Activated CD8-positive, alpha-beta T cell treated with anti-CD3 and anti-CD28 coated beads, Interleukin-2, amount 10 ng/mL, durations not matched to agents 7 days and 5 days (primary cell): Measurements from ENCODE around the gene CNN3. TPM values are rescaled to one million over a fixed set of nuclear protein-coding genes. Genes with fewer than 3 reads are reported as not detected.

Experiments
- ATAC-seq: fragments of 150-1000 bp; cut with Tn5 transposase; one replicate; pipeline ENCODE4 v1.10.0; 2021; ENCODE audit warnings: moderate library complexity
- CTCF ChIA-PET: fragments of 350-600 bp; sonication (Branson Sonifier 250); formaldehyde crosslinking; loops from one replicate; lab custom pipeline; 2021; ENCODE audit warnings: antibody characterized with exemption; lab: Charles Lee
- POLR2A ChIA-PET: fragments of 350-600 bp; sonication (Branson Sonifier 250); formaldehyde crosslinking; loops from one replicate; lab custom pipeline; 2021; ENCODE audit warnings: antibody characterized with exemption; lab: Charles Lee
- DNase-seq: peaks from one replicate; pipeline ENCODE4 v3.0.0-alpha.2; 2020
- H3K27ac Mint-ChIP-seq: one replicate; pipeline ENCODE4 v1.8.0; 2021; ENCODE audit warnings: mild to moderate bottlenecking, mixed read lengths
- H3K27me3 Mint-ChIP-seq: one replicate; pipeline ENCODE4 v1.8.0; 2021; ENCODE audit warnings: low read depth, mixed read lengths
- H3K36me3 Mint-ChIP-seq: one replicate; pipeline ENCODE4 v1.8.0; 2021; ENCODE audit warnings: low read depth, mixed read lengths
- H3K4me1 Mint-ChIP-seq: one replicate; pipeline ENCODE4 v1.8.0; 2021; ENCODE audit warnings: low read depth, mixed read lengths
- H3K4me3 Mint-ChIP-seq: one replicate; pipeline ENCODE4 v1.8.0; 2021; ENCODE audit warnings: mild to moderate bottlenecking, mixed read lengths
- H3K9me3 Mint-ChIP-seq: one replicate; pipeline ENCODE4 v1.8.0; 2022; ENCODE audit warnings: mixed read lengths; ENCODE audit not compliant: insufficient read depth
- total RNA-seq, 2 experiments: library from RNA; stranded (reverse); gene quantifications; one replicate each; pipeline ENCODE4 v1.2.3, GENCODE V29; 2021

Gene CNN3
- total RNA-seq, 2 experiments from 2014 or later: 6.1 to 7.2 TPM

DNA sequence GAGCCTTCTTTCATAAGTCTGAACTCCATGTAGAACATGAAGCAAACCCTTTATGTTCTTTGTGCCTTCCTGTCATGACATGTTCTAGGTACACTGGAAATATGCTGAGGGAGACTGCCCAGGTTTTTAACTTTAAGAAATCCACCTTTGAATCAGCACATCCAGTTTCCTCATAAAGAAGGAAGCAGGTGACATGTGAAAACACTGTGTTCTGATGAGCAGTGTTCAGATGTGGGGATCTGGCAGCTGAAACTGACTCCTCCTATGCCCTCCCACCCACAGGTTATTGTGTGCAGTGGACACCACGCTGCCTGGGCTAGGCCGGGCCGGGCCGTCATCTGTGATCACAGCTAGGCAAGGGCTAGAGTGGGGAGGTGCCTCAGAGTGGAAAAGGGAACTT lies 51.1 kb downstream of the CNN3 start:
- no peaks in the 10 kb centered on the region for H3K36me3 Mint-ChIP-seq
- H3K27me3 Mint-ChIP-seq: no peaks in the 10 kb centered on the region
- ChIA-PET CTCF (interaction anchor here (1.7 to 2.6 kb wide), 2 partner anchors 21 to 22 kb away, joined by 4 to 18 read pairs; no protein-coding TSS in a partner anchor), POLR2A (no interaction called here)
- H3K4me3 Mint-ChIP-seq: no peak overlapping the region
- ATAC-seq (no peak), DNase-seq (no peak)
- H3K4me1 Mint-ChIP-seq: peaks cover 11% of the 10 kb centered on the region
- H3K27ac Mint-ChIP-seq: no peak overlapping the region
- H3K9me3 Mint-ChIP-seq: no peaks in the 10 kb centered on the region

DNA sequence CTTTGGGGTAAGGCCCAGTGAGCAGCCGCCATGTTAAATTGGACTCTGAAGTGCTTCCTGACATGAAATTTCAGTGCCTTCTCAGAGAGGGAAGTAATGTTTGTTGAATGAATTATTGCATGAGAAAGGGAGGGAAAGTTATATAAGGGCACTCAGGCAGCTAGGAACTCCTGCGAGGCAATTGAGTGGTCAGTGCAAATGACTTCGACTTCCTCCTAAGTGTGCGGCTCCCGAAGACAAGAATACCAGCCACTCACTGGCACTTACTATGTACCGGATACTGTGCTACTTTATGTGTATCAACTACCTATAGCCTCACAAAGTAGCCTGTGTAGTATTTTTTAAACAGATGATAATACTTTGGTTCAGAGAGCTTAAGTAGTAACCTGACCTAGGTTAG lies 52.5 kb downstream of the CNN3 start:
- ChIA-PET POLR2A (no interaction called here), CTCF (interaction anchor here (2.5 to 2.6 kb wide), 2 partner anchors 20 to 169 kb away, joined by 8 to 18 read pairs; no protein-coding TSS in a partner anchor)

DNA sequence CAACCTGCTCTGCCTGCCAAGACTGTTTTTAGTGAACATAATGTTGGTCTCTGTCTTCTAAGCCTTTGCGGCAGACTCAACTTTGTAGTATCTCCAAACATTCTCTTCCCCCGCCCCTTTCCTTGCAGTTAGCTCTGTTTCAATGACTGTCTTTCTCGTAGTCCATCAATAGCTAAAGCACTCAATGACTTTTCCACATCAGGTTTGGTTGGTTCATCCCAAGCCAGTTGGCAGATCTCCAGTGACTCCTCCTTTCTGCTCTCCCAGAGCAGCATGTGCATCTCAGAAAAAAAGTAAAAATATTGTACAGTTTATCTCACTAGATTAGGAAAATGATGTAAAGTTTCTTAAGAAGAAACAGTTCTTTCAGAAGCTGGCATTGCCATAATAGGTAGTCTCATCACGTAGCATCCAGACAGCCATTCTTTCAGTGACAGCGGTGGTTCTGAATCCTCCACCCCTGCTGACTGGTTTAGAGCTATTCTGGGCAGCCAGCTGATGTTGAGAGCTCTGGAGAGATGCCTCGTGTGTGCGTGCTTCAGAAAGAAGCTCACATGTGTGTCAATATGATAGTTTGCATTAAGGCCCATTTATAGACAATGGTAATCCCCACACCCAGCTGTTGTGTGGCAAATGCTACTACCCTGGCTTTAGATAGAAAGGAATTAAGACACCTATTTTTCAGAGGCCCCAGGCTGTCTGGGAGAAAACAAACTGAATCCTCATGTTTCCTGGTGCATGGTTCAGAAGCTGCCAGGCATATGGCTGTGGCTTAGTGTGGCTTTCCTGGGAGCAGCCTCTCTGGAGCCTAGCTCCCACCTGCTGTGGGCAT lies 53.2 kb downstream of the CNN3 start:
- Mint-ChIP-seq H3K27ac (no peak overlapping the region), H3K36me3 (no peaks in the 10 kb centered on the region), H3K27me3 (peaks cover 3% of the 10 kb centered on the region), H3K4me3 (no peak overlapping the region), H3K4me1 (peaks cover 11% of the 10 kb centered on the region), H3K9me3 (no peaks in the 10 kb centered on the region)
- ChIA-PET POLR2A (no interaction called here), CTCF (interaction anchor here (0.6 to 2.6 kb wide), 3 partner anchors 10 to 170 kb away, joined by 3 to 18 read pairs (median 8); no protein-coding TSS in a partner anchor)
- ATAC-seq (no peak), DNase-seq (no peak)

More for the DNA sequence above, 52.5 kb downstream of the CNN3 start:
- Mint-ChIP-seq H3K9me3 (no peaks in the 10 kb centered on the region), H3K4me1 (peaks cover 11% of the 10 kb centered on the region), H3K36me3 (no peaks in the 10 kb centered on the region), H3K4me3 (no peak overlapping the region), H3K27ac (no peak overlapping the region), H3K27me3 (peaks cover 3% of the 10 kb centered on the region)
- no peak for DNase-seq
- no peak for ATAC-seq

DNA sequence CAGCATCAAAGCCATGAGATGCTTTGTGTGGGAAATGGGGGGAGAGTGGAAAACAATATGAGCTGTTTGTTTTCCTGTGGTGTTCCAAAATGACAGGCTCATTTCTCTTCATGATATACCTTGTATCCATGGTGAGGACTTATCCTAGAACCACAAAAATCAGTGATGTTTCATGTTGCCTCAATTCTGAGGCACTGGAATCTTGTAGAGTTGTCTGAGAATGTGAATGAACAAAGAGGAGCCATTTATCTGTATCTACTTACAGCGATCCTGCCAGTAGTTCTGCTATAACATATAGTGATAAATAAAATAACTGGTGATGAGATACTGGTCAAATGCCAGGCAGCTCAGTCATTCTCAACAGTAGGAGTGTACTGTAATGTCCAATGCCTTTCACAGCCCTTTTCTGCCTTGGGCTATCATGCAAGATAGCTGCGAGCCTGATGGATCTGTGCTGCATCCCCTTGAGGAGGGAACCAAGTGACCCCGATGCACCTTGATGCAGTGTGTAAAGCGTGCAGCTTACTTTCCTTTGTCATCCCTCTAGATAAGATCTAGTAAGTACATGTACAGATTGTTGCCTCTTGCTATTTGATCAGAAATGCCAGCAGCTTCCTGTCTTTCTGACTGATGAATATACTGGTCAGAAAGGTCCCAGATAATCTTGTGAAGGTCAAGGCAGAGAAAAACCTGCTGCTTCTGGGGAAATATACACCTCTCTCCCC lies 54.0 kb downstream of the CNN3 start:
- H3K9me3 Mint-ChIP-seq: no peaks in the 10 kb centered on the region
- no peaks in the 10 kb centered on the region for H3K36me3 Mint-ChIP-seq
- H3K27me3 Mint-ChIP-seq: peaks cover 3% of the 10 kb centered on the region
- H3K4me3 Mint-ChIP-seq: no peak overlapping the region
- CTCF ChIA-PET: interaction anchor here (0.9 to 2.6 kb wide), 4 partner anchors 9 to 170 kb away, joined by 3 to 18 read pairs (median 7); no protein-coding TSS in a partner anchor
- no peak for DNase-seq
- peaks cover 11% of the 10 kb centered on the region for H3K4me1 Mint-ChIP-seq
- POLR2A ChIA-PET: no interaction called here
- ATAC-seq: no peak
- no peak overlapping the region for H3K27ac Mint-ChIP-seq

DNA sequence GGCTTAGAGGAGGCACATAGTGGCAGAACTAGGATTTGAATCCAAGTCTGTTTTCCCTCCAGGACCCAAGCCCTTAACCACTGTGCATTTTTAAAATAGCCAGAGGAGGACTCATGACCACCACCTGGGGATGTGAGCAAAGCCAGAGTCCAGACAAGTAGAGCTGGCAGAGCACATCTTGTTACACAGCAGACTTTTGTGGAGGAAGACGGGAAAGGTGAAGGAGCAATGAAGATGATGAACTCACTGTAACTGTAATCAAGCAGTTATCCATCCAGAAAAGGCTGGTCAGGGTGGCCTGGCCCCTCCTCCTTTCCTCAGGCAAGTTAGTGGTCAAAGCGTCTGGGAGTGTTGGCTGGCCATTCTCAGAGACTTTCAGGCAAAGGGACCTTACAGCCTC lies 55.9 kb downstream of the CNN3 start:
- no peak overlapping the region for H3K4me3 Mint-ChIP-seq
- ChIA-PET CTCF (interaction anchor here (0.8 kb wide), 1 partner anchor 172 kb away, joined by 3 read pairs; no protein-coding TSS in a partner anchor), POLR2A (no interaction called here)
- no peak for ATAC-seq
- H3K4me1 Mint-ChIP-seq: peaks cover 7% of the 10 kb centered on the region
- H3K27me3 Mint-ChIP-seq: peaks cover 9% of the 10 kb centered on the region
- no peaks in the 10 kb centered on the region for H3K36me3 Mint-ChIP-seq
- no peak for DNase-seq
- H3K9me3 Mint-ChIP-seq: no peaks in the 10 kb centered on the region
- H3K27ac Mint-ChIP-seq: no peak overlapping the region

GRCh38 chr1:94866164-94866807 lies 60.6 kb downstream of the CNN3 start:
- POLR2A ChIA-PET: no interaction called here
- DNase-seq: no peak
- no peaks in the 10 kb centered on the region for H3K4me1 Mint-ChIP-seq
- CTCF ChIA-PET: interaction anchor here (1.2 to 1.6 kb wide), 2 partner anchors 10 to 12 kb away, joined by 4 to 7 read pairs; no protein-coding TSS in a partner anchor
- H3K9me3 Mint-ChIP-seq: no peaks in the 10 kb centered on the region
- H3K27me3 Mint-ChIP-seq: peaks cover 15% of the 10 kb centered on the region
- no peaks in the 10 kb centered on the region for H3K36me3 Mint-ChIP-seq
- H3K27ac Mint-ChIP-seq: no peak overlapping the region
- ATAC-seq: no peak
- no peak overlapping the region for H3K4me3 Mint-ChIP-seq

DNA sequence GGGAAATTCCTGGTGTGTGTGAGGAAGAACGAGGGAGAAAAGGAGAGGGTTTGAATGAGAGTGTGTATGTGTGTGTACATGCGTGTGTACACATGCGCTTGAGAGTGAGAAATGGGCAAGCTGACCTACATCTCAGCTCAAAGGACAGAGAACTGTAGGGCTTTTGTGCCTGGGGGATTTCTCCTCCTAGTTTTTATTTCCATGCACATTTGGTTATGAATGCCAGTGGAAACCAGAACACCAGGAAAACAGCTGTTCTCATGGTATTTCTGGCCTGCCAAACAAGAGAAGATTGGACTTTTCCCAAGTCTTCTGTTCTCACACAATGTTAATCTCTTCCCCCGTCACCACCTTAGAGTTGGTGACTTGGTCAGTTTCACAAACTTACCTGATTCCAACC lies 61.5 kb downstream of the CNN3 start:
- CTCF ChIA-PET: interaction anchor here (1.2 to 1.6 kb wide), 2 partner anchors 9 to 11 kb away, joined by 4 to 7 read pairs; no protein-coding TSS in a partner anchor
- no peak for DNase-seq
- H3K27me3 Mint-ChIP-seq: peaks cover 21% of the 10 kb centered on the region
- no peak overlapping the region for H3K4me3 Mint-ChIP-seq
- H3K36me3 Mint-ChIP-seq: no peaks in the 10 kb centered on the region
- POLR2A ChIA-PET: no interaction called here
- no peak for ATAC-seq
- H3K27ac Mint-ChIP-seq: no peak overlapping the region
- H3K9me3 Mint-ChIP-seq: no peaks in the 10 kb centered on the region
- H3K4me1 Mint-ChIP-seq: no peaks in the 10 kb centered on the region

DNA sequence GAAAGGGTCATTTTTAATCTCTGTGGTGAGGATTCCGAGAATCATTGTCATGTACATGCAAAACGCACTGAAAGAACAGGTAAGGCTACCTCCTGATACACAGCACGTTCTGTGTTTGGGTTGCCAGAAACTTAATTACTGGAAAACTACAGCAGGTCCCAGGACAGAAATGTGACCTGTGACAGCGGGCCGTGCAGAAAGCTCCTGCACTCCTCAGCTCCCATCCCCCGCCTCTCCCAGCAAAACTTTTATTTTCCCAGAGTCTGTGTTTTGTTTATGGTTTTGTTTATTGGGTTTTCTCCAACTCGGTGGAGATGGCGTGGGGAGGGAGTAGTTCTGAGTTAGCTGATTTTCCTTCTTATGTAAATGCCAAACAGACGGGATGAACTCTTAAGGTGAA lies 62.1 kb downstream of the CNN3 start:
- POLR2A ChIA-PET: no interaction called here
- DNase-seq: no peak
- no peaks in the 10 kb centered on the region for H3K4me1 Mint-ChIP-seq

DNA sequence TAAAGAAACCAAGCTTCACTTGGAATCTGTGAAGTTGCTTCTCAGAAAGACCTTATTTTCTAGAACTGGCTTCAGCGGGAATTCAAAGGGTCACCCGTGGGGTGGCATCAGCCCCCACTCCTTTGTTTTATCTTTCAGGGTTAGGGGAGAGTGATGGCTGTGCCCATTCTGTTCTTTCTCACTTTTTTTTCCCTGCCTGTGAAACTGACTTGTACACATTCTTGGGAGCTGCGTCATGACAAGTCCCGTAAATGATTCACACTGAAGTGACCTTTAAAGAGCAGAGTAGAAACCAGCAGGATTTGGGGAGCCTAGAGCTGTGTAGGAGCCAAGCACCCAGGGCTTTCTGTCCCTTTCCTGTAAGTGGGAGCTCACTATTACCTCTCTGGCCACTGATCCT lies 63.0 kb downstream of the CNN3 start:
- ATAC-seq (no peak), DNase-seq (no peak)
- CTCF ChIA-PET: interaction anchor here (0.6 to 2.8 kb wide), 4 partner anchors 9 to 178 kb away, joined by 3 to 21 read pairs (median 4); no protein-coding TSS in a partner anchor
- H3K4me1 Mint-ChIP-seq: no peaks in the 10 kb centered on the region
- no peak overlapping the region for H3K27ac Mint-ChIP-seq
- POLR2A ChIA-PET: interaction anchor here (0.6 kb wide), 1 partner anchor 107 kb away, joined by 4 read pairs; no protein-coding TSS in a partner anchor
- no peaks in the 10 kb centered on the region for H3K9me3 Mint-ChIP-seq
- no peaks in the 10 kb centered on the region for H3K36me3 Mint-ChIP-seq
- H3K4me3 Mint-ChIP-seq: no peak overlapping the region
- H3K27me3 Mint-ChIP-seq: peaks cover 28% of the 10 kb centered on the region

More for the DNA sequence above, 62.1 kb downstream of the CNN3 start:
- no peak overlapping the region for H3K27ac Mint-ChIP-seq
- H3K27me3 Mint-ChIP-seq: peaks cover 24% of the 10 kb centered on the region
- ATAC-seq: no peak
- CTCF ChIA-PET: interaction anchor here (1.2 to 2.8 kb wide), 3 partner anchors 10 to 177 kb away, joined by 4 to 21 read pairs (median 7); no protein-coding TSS in a partner anchor
- no peak overlapping the region for H3K4me3 Mint-ChIP-seq
- H3K36me3 Mint-ChIP-seq: no peaks in the 10 kb centered on the region
- no peaks in the 10 kb centered on the region for H3K9me3 Mint-ChIP-seq

- Mint-ChIP-seq H3K9me3 (no peaks in the 10 kb centered on the region), H3K27me3 (peaks cover 28% of the 10 kb centered on the region), H3K27ac (no peak overlapping the region), H3K36me3 (no peaks in the 10 kb centered on the region), H3K4me1 (no peaks in the 10 kb centered on the region), H3K4me3 (no peak overlapping the region)
- no peak for ATAC-seq
- CTCF ChIA-PET: interaction anchor here (0.6 to 2.8 kb wide), 4 partner anchors 9 to 178 kb away, joined by 3 to 21 read pairs (median 4); no protein-coding TSS in a partner anchor
- POLR2A ChIA-PET: interaction anchor here (0.6 kb wide), 1 partner anchor 108 kb away, joined by 4 read pairs; no protein-coding TSS in a partner anchor
- DNase-seq: no peak
Measured at GRCh38 chr1:94863297-94863911, 63.5 kb downstream of the CNN3 start.

GRCh38 chr1:94862718-94863117 lies 64.2 kb downstream of the CNN3 start:
- H3K9me3 Mint-ChIP-seq: no peaks in the 10 kb centered on the region
- H3K4me3 Mint-ChIP-seq: no peak overlapping the region
- ATAC-seq (no peak), DNase-seq (no peak)
- no peaks in the 10 kb centered on the region for H3K4me1 Mint-ChIP-seq
- H3K27ac Mint-ChIP-seq: no peak overlapping the region
- ChIA-PET CTCF (interaction anchor here (0.7 to 2.8 kb wide), 2 partner anchors 8 to 179 kb away, joined by 4 to 21 read pairs; no protein-coding TSS in a partner anchor), POLR2A (no interaction called here)
- no peaks in the 10 kb centered on the region for H3K36me3 Mint-ChIP-seq
- peaks cover 28% of the 10 kb centered on the region for H3K27me3 Mint-ChIP-seq
